OCI-LY3 (cell line): Measurements from ENCODE around the gene ACOX3.

Experiments used
- H2AFZ ChIP-seq: fragments of 200-600, 300-600 bp; shearing (Covaris generic); 2 replicates; pipeline ENCODE4 v1.6.0; 2014; ENCODE audit warnings: antibody characterized with exemption, low read depth, low read length
- H3K27ac ChIP-seq: fragments of 200-600, 300-600 bp; sonication (generic); 2 replicates; pipeline ENCODE4 v1.5.1; 2014; ENCODE audit warnings: mild to moderate bottlenecking, low read length, moderate library complexity, mixed read lengths
- H3K27me3 ChIP-seq: fragments of 200-600, 300-600 bp; sonication (generic); 2 replicates; pipeline ENCODE4 v1.6.1; 2014; ENCODE audit warnings: low read depth, low read length, mixed read lengths
- H3K36me3 ChIP-seq: fragments of 200-600, 300-600 bp; sonication (generic); replicated peaks from 2 replicates; pipeline ENCODE3; 2014; ENCODE audit warnings: low read depth, low read length, mixed read lengths
- H3K4me1 ChIP-seq: fragments of 300-600, 200-600 bp; sonication (generic); 2 replicates; pipeline ENCODE4 v1.6.1; 2014; ENCODE audit warnings: low read length, mixed read lengths
- H3K4me2 ChIP-seq: fragments of 200-600, 300-600 bp; sonication (generic); 2 replicates; pipeline ENCODE4 v1.6.1; 2014; ENCODE audit warnings: low read length, mixed read lengths
- H3K4me3 ChIP-seq: fragments of 300-600, 200-600 bp; sonication (generic); 2 replicates; pipeline ENCODE4 v1.5.1; 2014; ENCODE audit warnings: antibody characterized with exemption, mild to moderate bottlenecking, low read length, moderate library complexity
- H3K79me2 ChIP-seq: fragments of 300-600, 200-600 bp; shearing (Covaris generic); 2 replicates; pipeline ENCODE4 v1.6.1; 2014; ENCODE audit warnings: mild to moderate bottlenecking, low read length, mixed read lengths
- H3K9ac ChIP-seq: fragments of 300-600, 200-600 bp; shearing (Covaris generic); 2 replicates; pipeline ENCODE4 v1.6.0; 2014; ENCODE audit warnings: mild to moderate bottlenecking, low read length, moderate library complexity
- H3K9me3 ChIP-seq: fragments of 200-600, 300-600 bp; shearing (Covaris generic); 2 replicates; pipeline ENCODE4 v1.6.1; 2014; ENCODE audit warnings: low read length, mixed read lengths; ENCODE audit not compliant: insufficient read depth
- H4K20me1 ChIP-seq: fragments of 200-600, 300-600 bp; sonication (generic); 2 replicates; pipeline ENCODE4 v1.6.1; 2016; ENCODE audit warnings: low read length, mixed read lengths; ENCODE audit not compliant: insufficient read depth
- EZH2phosphoT487 ChIP-seq: fragments of 200-600 bp; shearing (Covaris generic); IDR thresholded peaks from 2 replicates; pipeline ENCODE4 v1.6.1; 2018; ENCODE audit warnings: antibody characterized with exemption, mixed run types, low read depth
- TF ChIP-seq, protein P1 (sequence below): fragments of 200-600, 300-600 bp; sonication (generic); IDR thresholded peaks from 2 replicates; pipeline ENCODE4 v1.5.1; 2014; ENCODE audit warnings: antibody characterized with exemption, low read length, low read depth

ACOX3 gene

GRCh38 chr4:8365353-8365752 lies 75.2 kb downstream of the ACOX3 start:
- Histone ChIP-seq H2AFZ (no peak overlapping the region), H3K9ac (no peak overlapping the region), H3K4me3 (no peak overlapping the region), H3K4me2 (no peak overlapping the region), H3K4me1 (peaks cover 6% of the 10 kb centered on the region), H3K27me3 (no peaks in the 10 kb centered on the region), H3K79me2 (no peaks in the 10 kb centered on the region), H3K27ac (no peak overlapping the region), H3K36me3 (no peaks in the 10 kb centered on the region), H4K20me1 (no peaks in the 10 kb centered on the region), H3K9me3 (peaks cover 3% of the 10 kb centered on the region; the same call in 1 of the 2 replicates)
- TF ChIP-seq EZH2phosphoT487, result no peak
- TF ChIP-seq, protein P1, sequence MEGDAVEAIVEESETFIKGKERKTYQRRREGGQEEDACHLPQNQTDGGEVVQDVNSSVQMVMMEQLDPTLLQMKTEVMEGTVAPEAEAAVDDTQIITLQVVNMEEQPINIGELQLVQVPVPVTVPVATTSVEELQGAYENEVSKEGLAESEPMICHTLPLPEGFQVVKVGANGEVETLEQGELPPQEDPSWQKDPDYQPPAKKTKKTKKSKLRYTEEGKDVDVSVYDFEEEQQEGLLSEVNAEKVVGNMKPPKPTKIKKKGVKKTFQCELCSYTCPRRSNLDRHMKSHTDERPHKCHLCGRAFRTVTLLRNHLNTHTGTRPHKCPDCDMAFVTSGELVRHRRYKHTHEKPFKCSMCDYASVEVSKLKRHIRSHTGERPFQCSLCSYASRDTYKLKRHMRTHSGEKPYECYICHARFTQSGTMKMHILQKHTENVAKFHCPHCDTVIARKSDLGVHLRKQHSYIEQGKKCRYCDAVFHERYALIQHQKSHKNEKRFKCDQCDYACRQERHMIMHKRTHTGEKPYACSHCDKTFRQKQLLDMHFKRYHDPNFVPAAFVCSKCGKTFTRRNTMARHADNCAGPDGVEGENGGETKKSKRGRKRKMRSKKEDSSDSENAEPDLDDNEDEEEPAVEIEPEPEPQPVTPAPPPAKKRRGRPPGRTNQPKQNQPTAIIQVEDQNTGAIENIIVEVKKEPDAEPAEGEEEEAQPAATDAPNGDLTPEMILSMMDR, result no peak

- H2AFZ ChIP-seq, result no peak overlapping the region
- H3K9me3 ChIP-seq, result peaks cover 3% of the 10 kb centered on the region; the same call in 1 of the 2 replicates
- no peaks in the 10 kb centered on the region for H3K79me2 ChIP-seq
- peaks cover 2% of the 10 kb centered on the region for H3K4me1 ChIP-seq
- no peak for TF ChIP-seq EZH2phosphoT487
- TF ChIP-seq, protein P1, result no peak
- no peak overlapping the region for H3K9ac ChIP-seq
- no peaks in the 10 kb centered on the region for H4K20me1 ChIP-seq
- no peak overlapping the region for H3K4me3 ChIP-seq
- no peak overlapping the region for H3K4me2 ChIP-seq
- no peaks in the 10 kb centered on the region for H3K27me3 ChIP-seq
- no peak overlapping the region for H3K27ac ChIP-seq
- H3K36me3 ChIP-seq, result no peaks in the 10 kb centered on the region
Measured at GRCh38 chr4:8364848-8365350, 75.6 kb downstream of the ACOX3 start.

- no peaks in the 10 kb centered on the region for H3K4me1 ChIP-seq
Measured at GRCh38 chr4:8364141-8364540, 76.4 kb downstream of the ACOX3 start.

GRCh38 chr4:8362483-8362882 lies 78.0 kb downstream of the ACOX3 start:
- Histone ChIP-seq H3K27ac (no peak overlapping the region), H2AFZ (no peak overlapping the region), H3K9me3 (peaks cover 3% of the 10 kb centered on the region; the same call in 1 of the 2 replicates), H3K36me3 (no peaks in the 10 kb centered on the region), H3K79me2 (no peaks in the 10 kb centered on the region), H4K20me1 (no peaks in the 10 kb centered on the region), H3K4me1 (no peaks in the 10 kb centered on the region), H3K27me3 (no peaks in the 10 kb centered on the region), H3K9ac (no peak overlapping the region), H3K4me2 (no peak overlapping the region), H3K4me3 (no peak overlapping the region)
- TF ChIP-seq, protein P1, result no peak
- TF ChIP-seq EZH2phosphoT487, result no peak

More at GRCh38 chr4:8364141-8364540, 76.4 kb downstream of the ACOX3 start:
- Histone ChIP-seq H4K20me1 (no peaks in the 10 kb centered on the region), H2AFZ (no peak overlapping the region), H3K79me2 (no peaks in the 10 kb centered on the region), H3K4me3 (no peak overlapping the region), H3K27me3 (no peaks in the 10 kb centered on the region), H3K27ac (no peak overlapping the region), H3K9ac (no peak overlapping the region), H3K36me3 (no peaks in the 10 kb centered on the region), H3K4me2 (no peak overlapping the region), H3K9me3 (peaks cover 3% of the 10 kb centered on the region; the same call in 1 of the 2 replicates)
- TF ChIP-seq EZH2phosphoT487, result no peak
- TF ChIP-seq, protein P1, result no peak
